Measurements from ENCODE around the gene ATXN7L1. TPM values are rescaled to one million over a fixed set of nuclear protein-coding genes. Genes with fewer than 3 reads are reported as not detected.

Gene ATXN7L1
- total and polyA plus RNA-seq, 7 donors: 1.2 to 6.0 (median 3.0) TPM

GRCh38 chr7:105708763-105709080 lies 167.7 kb downstream of the ATXN7L1 start:
- intact Hi-C loops (cut with DNase I): no loop called here
- Histone ChIP-seq H3K27me3 (ENCODE audit: insufficient read depth in 3 of 3, low read length in 2 of 3) (no peaks in the 10 kb centered on the region), H3K27ac (no peak overlapping the region), H3K36me3 (ENCODE audit: insufficient read depth in 1 of 2, low read depth in 1 of 2) (no peaks in the 10 kb centered on the region), H3K4me1 (no peaks in the 10 kb centered on the region), H3K4me3 (no peak overlapping the region), H3K9me3 (peaks cover 9% of the 10 kb centered on the region)
- TF ChIP-seq, protein P1, sequence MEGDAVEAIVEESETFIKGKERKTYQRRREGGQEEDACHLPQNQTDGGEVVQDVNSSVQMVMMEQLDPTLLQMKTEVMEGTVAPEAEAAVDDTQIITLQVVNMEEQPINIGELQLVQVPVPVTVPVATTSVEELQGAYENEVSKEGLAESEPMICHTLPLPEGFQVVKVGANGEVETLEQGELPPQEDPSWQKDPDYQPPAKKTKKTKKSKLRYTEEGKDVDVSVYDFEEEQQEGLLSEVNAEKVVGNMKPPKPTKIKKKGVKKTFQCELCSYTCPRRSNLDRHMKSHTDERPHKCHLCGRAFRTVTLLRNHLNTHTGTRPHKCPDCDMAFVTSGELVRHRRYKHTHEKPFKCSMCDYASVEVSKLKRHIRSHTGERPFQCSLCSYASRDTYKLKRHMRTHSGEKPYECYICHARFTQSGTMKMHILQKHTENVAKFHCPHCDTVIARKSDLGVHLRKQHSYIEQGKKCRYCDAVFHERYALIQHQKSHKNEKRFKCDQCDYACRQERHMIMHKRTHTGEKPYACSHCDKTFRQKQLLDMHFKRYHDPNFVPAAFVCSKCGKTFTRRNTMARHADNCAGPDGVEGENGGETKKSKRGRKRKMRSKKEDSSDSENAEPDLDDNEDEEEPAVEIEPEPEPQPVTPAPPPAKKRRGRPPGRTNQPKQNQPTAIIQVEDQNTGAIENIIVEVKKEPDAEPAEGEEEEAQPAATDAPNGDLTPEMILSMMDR (IDR thresholded peaks at IDR 0.05): no peak
- DNase-seq (no peak), ATAC-seq (no peak)
- WGBS, 3 donors: 95 to 97% (median 96%) methylated on average over 4 of the region's 4 CpGs

DNA sequence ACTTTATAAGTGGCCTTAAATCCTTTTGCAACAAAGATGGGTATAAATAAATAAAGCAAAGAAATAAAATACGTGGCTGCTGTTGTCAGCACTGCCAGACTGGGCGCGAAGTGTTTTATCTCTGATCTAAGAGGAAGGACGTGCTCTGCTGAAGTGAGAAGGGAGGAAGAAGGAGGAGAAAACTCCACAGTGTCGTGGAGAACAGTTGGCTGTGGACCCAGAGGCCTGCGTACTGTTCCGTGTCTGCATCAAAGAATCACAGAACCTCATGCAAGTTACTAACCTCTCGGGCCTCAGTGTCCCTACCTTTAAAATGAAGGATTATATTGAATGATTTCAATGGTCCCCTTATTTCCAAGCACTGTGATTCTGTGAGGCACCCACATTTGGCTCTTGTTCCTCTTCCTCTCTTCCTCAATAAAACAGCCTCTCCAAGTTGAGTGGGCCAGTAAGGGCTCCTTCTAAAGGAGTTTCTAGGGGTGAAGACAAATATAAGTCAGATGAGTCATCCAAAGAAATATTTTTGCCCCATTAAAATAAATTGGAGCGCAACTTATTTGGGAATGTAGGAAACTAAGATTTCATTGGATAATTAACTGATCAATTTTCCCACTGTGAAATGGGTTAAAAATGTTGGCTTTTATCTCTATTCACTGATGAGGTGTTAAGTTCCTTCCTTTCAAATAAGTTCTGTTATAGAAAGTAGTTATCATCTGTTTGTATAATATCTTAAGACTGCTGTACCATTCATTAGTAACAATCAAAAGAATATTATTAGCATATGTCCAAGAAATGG lies 168.2 kb downstream of the ATXN7L1 start:
- DNase-seq: no peak
- intact Hi-C loops (cut with DNase I): no loop called here
- TF ChIP-seq, protein P1 (IDR thresholded peaks at IDR 0.05): no peak
- Histone ChIP-seq H3K27ac (no peak overlapping the region), H3K4me1 (no peaks in the 10 kb centered on the region), H3K9me3 (peaks cover 9% of the 10 kb centered on the region), H3K36me3 (ENCODE audit: insufficient read depth in 1 of 2, low read depth in 1 of 2) (no peaks in the 10 kb centered on the region), H3K27me3 (ENCODE audit: insufficient read depth in 3 of 3, low read length in 2 of 3) (no peaks in the 10 kb centered on the region), H3K4me3 (no peak overlapping the region)
- 71 to 82% (median 79%) methylated on average over 9 of the region's 9 CpGs for WGBS, 3 donors
- ATAC-seq: no peak

DNA sequence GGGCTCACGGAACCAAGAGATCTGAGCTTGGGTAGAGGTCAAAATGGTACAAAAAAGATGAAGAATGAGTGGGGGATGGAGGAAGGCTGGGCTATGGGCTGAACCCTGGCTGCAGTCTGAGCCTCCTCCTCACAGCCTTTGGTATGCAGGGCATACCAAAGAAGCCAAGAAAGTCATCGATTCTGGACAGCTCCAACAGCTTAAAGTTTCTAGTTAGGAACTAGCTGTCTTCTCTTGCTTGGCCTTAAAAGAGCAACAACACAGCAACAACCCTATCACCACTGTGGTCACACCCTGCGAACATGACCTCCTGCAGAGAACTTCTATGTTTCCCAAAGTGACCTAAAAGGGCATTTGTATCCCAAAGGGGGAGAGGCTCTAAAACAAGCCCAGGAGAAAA lies 169.0 kb downstream of the ATXN7L1 start:
- Histone ChIP-seq H3K9me3 (peaks cover 9% of the 10 kb centered on the region), H3K4me3 (no peak overlapping the region), H3K4me1 (no peaks in the 10 kb centered on the region), H3K27ac (no peak overlapping the region), H3K36me3 (ENCODE audit: insufficient read depth in 1 of 2, low read depth in 1 of 2) (no peaks in the 10 kb centered on the region), H3K27me3 (ENCODE audit: insufficient read depth in 3 of 3, low read length in 2 of 3) (no peaks in the 10 kb centered on the region)
- 85 to 92% (median 85%) methylated on average over 3 of the region's 3 CpGs for WGBS, 3 donors
- TF ChIP-seq, protein P1 (IDR thresholded peaks at IDR 0.05): no peak
- DNase-seq (no peak), ATAC-seq (no peak)
- intact Hi-C loops (cut with DNase I): no loop called here

- TF ChIP-seq, protein P1 (IDR thresholded peaks at IDR 0.05): no peak
- Histone ChIP-seq H3K27me3 (ENCODE audit: insufficient read depth in 3 of 3, low read length in 2 of 3) (no peaks in the 10 kb centered on the region), H3K4me1 (no peaks in the 10 kb centered on the region), H3K4me3 (no peak overlapping the region), H3K27ac (no peak overlapping the region), H3K36me3 (ENCODE audit: insufficient read depth in 1 of 2, low read depth in 1 of 2) (no peaks in the 10 kb centered on the region), H3K9me3 (no peaks in the 10 kb centered on the region)
- WGBS, 3 donors: 75 to 85% (median 80%) methylated on average over 7 of the region's 7 CpGs
- DNase-seq (no peak), ATAC-seq (no peak)
- intact Hi-C loops (cut with DNase I): no loop called here
Observed at GRCh38 chr7:105705427-105705826, 171.0 kb downstream of the ATXN7L1 start.

Measured in psoas muscle (tissue), 8 donors.